ENCODE data around the gene C14orf132.
"Not testable (repeated sequence)": the region's sequence is repeated elsewhere in the genome, so short reads cannot be mapped to it uniquely, and the experiment has no call there.

C14orf132 gene

DNA sequence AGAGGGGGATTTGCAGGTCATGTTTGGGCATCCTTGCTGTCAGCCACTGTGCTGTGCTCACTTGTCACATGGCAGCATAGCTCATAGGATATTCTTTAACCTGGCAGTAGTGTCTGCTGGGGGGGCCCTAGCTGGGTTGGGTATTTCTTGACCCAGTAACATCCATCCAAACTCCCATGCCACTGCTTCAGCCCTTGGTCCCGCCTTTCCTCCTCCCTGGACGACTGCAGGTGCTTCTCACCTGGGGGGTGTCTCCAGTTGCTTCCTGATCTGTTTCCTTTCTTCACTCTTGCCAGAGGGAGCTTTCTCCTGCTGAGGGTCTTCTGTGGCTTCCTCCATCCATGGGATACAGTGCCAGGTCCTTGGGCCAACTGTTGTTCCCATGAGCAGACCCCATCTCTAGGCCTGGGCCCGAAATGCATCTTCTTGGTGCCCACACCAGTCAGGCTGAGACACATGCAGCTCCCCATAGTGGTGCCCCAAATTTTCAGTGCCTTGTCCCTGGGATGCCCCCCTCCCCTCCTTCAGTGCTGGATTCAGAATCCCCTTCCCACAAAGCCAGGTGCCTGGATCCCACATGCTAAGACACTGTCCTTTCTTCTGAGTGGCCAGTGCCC lies 20.5 kb downstream of the C14orf132 start:
- no peak for DNase-seq (ENCODE audit: low read depth in 2 of 2)

DNA sequence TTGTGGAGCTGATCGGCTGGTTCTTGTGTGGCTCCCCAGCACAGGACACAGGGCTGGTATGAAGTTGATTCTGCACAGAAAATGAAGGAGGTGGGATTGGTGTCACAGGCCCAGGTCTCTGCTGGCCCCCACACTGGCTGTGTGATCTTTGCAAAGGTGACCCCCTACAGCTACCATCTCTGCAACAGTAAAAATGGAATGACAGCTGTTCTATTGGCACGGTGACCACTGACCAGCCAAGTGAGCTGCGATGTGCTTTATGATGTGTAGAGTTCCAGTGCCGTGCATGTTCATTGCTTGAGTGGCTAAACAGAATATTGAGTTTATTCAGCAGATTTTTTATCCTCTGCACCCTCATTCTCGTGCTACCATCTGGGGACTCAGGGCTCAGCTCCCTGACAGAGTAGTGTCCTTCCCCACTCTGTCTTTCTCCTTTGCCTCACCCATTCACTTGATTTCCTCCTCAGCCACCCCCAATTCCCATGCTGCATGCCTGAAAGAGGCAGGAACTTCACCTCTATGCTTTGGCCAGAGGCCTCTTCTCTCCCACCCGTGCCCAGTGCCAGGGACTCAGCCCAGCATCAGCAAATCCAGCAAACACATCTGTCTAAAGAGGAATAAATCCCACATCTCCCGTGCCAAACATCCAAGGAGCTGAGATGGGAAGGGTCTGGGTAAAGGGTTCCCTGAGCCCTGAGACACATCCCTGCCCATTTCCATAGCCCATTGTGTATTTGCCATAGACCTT lies 21.2 kb downstream of the C14orf132 start:
- no peak for DNase-seq (ENCODE audit: low read depth in 2 of 2)

DNA sequence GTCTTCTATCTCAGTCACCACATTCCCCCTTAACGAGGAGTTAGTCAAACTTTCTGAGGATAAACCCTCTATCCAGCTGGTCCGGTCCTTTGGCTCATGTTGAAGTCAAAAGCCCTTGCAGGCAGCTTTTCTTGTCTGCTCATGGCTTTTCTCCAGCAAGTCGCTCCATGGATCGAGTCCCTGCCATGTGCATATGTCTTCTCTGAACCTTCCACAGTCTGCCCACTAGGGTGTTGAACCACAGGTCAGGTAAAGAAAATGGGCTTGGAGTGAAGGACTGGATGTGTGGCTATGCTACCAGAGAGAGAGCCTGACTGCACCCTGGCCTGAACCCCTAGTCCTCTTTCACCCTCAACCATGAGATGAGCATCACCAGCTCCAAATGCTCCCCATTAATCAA lies 22.8 kb downstream of the C14orf132 start:
- DNase-seq (ENCODE audit: low read depth in 2 of 2), result no peak

DNA sequence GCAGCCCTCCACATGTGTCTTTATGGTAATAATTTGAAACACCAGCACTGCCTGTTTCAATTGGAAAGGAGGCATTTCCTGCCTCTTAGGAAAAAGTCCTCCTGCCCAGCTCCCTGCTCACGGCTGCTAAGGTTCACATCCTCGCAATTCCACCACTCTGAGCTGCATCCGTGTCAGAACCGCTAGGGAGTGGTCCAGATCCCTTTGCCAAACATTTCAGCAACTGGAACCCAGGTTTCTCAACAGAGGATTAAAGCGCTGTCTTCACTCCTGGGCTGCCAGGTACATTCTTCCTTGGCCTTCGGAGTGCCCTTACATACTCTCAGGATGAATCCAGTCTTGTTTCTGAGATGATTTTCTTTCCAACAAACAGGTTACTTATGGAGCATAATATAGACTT lies 23.3 kb downstream of the C14orf132 start:
- no peak for DNase-seq (ENCODE audit: low read depth in 2 of 2)

DNA sequence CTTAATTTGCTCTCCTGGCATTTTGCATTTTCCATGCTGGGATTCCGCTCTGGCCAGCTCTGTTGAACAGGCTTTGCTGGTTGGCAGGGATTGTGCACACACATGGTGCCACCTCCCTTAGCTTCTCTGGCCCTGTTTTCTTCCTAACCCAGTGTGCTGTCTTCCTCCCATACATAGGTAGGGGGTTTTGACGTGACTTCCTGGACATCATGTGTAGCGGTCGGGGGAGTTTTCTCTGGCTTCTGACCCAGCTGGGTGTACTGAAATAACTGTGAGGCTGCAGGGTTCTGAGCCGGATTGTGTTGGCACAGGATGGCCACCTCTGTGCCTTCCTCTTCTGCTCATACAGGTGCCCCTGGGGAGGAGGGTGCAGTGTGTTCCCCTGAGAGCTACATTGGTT lies 25.7 kb downstream of the C14orf132 start:
- DNase-seq (ENCODE audit: low read depth in 2 of 2), result no peak

DNA sequence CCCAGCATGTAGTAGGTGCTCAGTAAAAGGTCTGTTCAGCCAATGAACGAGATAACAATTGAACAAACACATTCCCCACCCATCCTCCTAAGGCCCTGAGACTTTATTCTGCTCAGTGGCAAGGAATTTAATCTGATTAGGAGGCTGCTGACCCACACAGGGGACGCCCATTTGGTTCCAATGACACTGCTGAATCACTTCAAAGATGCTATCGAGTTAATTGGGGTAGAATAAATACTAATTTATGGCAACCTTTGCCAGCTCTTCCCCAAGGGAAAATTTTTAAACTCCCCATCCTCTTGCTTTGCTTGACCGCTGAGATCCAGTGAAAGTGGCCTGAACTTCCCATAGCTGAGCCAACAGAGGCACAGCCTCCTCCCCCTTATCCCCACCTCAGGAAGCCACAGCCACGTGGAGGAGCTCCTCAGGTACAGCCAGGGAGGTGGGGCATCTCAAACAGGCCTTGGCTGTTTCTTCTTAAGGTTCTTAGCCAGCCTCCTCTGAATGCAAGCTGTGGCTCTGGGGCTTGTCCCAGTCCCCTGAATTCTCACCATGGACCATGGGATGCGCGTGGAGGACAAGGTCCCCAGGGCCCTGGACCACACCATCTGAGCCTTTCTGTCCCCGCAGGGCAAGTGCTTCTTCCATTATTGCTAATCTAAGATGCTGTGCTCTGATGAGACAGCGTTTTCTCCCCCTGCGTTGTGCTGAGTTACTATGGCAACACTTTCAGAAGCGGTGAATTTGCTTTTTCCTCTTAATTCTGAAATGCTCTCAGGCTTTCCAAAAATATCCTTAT lies 26.7 kb downstream of the C14orf132 start:
- no peak for DNase-seq (ENCODE audit: low read depth in 2 of 2)

DNA sequence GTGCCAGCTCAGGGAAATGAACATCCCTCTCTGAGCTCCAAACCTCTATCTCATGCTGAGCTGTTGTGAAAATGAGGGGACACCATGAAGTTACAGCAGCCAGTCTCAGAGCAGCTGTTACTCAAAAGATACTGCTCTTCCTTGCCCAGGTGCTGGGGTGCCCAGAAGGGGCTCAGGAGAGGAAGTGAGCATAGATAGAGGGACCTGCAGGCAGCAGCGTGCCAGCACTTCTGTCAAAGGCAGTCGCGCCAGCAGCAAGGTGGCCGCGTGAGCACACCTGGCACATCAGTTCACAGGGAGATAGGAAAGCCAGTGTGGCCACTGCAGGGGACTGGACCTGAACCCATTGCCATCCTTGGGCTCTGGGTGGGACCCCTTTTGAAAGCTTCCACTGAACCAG lies 27.8 kb downstream of the C14orf132 start:
- no peak for DNase-seq (ENCODE audit: low read depth in 2 of 2)

DNA sequence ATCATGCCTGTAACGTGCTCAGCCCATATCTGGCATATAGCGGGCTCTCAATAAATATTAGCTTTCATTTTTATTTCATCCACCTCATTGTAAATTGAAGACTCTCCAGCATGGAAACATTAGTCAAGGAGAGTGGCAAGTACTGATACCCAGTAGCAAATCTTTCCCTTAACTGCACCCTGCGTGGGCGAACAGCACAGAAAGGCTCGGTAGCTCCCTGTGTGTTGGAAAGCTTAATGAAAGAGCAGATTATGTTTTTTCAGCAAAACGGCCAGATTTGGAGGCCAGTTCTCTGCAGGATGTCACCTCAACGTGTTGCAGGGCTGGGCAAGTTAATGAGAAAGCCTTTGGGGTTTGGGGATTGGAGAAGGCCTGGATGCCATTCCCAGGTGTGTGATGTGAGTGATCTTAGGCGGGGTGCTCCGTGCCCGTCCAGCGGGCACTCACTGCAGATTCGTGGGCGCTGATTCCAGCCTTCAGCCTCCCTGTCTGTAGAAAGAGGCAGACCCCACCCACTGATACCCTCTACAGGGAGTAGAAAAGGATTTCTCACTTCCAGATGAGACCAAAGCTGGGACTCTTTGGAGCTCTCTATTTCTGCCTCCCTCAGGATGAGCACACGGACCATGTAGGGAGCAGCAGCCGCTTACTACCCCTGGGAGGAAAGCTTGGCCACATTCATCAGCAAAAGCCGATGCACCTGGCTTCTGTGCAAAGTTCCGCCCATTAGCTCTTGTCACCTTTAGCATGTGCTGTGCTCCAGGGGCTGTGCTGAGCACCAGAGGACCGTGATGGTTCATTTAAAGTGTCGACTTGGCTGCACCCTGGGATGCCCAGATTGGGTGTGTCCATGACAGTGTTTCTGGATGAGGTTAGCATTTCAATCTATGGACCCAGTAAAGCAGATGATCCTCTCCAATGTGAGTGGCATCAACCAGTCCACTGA lies 29.1 kb downstream of the C14orf132 start:
- no peak for DNase-seq (ENCODE audit: low read depth in 2 of 2)

DNA sequence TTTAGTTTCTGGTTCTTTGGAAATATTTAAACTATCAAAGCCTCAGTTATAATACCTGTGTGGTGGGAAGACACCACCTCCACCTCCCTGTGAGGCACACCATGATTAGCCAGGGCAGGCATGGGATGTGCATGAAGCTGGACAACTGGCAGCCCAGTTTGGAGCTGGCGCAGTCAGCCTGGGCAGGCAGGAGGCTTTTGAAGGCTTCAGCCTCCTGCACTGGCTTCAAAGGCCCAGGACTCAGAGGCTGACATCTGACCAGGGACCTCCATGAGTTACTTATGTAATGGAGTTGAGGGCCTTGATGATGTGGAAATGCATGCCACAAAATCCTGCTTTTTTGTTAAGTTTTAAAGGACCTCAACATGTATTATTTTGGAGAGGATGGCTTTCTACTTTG lies 30.3 kb downstream of the C14orf132 start:
- no peak for DNase-seq (ENCODE audit: low read depth in 2 of 2)

DNA sequence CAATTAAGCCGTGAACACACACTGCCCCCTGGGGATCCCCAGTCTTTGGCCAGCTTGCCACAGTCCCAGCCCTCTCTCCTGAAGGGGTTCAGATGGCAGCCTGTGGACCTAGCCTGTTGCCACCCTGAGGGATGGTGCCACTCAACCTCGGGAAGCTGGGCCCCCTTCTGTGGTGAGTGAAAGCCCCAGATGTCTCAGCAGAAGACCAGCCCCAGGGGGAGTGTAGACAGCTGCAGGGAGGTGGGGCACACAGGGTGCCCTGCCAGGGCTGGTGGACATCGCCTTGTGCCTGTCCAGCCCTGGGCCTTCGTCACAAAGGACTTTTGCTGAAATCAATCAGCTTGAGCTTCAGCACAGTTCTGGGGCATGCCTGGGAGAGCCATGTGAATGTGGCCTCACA lies 32.4 kb downstream of the C14orf132 start:
- DNase-seq (ENCODE audit: low read depth in 2 of 2), result no peak

DNA sequence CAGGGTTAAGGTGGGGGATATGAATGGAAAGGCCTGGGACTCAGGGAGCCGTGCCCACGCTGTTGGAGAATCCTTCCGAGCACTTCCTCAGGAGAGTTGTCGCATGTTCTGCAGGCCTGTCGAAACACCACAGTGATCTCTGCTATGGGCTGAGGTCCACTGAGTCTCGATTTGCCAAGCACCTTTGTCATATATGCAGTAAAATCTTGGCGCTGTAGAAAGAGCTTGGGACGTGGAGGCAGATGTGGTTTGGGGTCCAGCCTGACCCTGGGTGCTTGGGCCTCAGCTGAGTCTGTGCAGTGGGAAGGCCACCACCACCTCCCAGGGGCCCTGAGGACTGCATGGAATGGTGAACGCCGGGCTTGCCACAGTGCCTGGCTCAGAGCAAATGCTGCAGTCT lies 32.9 kb downstream of the C14orf132 start:
- DNase-seq (ENCODE audit: low read depth in 2 of 2), result no peak

DNA sequence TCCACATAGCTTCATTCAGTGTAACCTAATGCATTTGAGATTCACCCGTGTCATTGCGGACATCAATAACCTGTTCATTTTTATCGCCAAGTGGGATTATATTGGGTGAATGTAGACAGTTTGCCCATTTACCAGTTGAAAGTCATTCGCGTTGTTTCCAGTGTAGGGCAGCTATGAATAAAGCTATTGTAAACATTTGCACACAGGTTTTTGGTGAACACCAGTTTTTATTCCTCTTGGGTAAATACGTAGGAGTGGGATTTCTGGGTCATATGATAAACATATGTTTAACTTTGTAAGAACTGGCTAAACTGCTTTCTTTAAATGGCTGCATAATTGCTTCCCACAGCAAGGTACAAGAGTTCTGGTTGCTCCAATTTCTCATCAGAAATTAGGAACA lies 33.6 kb downstream of the C14orf132 start:
- no peak for DNase-seq (ENCODE audit: low read depth in 2 of 2)

DNA sequence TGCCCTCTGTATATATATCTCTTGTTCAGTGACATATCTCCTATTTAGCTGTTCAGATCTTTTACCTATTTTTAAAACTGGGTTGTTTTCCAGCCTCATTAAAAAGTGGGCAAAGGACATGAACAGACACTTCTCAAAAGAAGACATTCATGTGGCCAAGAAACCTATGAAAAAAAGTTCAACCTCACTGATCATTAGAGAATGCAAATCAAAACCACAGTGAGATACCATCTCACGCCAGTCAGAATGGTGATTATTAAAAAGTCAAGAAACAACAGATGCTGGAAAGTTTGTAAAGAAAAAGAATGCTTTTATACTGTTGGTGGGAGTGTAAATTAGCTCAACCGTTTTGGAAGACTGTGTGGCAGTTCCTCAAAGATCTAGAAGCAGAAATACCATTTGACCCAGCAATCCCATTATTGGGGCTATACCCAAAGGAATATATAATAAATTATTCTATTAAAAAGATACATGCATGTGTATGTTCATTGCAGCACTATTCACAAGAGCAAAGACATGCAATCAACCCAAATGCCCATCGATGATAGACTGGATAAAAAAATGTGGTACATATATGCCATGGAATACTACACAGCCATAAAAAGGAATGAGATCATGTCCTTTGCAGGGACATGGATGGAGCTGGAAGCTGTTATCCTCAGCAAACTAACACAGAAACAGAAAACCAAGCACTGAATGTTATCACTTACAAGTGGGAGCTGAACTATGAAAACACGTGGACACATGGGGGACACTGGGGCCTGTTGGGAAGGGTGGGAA lies 34.3 kb downstream of the C14orf132 start:
- DNase-seq (ENCODE audit: low read depth in 2 of 2), result not testable (repeated sequence)

DNA sequence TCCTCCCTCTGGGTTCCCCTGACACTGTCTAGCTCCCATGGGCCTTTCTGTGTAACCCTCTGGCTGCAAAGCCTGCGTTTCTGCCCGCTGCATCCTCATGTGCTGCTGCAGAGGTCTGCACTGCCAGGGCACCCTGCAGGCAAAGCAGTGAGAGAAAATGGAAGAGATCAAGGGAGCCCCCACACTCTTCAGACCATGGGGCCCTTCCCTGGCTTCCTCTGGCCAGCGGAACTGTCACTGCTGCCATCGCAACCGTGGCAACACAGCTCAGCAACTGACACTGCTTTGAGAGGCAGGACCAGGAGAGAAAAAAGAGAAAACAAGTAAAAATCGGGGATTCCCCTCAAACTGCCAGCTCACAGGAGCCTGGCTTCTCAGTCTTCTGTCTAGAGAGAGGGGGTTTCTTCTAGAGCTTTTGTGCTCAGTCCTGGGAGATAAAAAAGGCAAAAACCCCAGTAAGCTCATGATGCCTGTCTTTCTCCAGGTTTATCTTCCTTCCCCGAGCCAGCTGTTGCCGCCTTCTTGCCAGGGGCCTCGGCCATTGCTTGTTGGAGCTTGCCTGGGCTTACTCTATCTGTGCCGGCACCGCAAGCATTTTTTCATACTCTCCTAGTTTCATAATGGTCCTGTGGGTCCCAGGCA lies 38.9 kb downstream of the C14orf132 start:
- no peak for DNase-seq (ENCODE audit: low read depth in 2 of 2)

DNA sequence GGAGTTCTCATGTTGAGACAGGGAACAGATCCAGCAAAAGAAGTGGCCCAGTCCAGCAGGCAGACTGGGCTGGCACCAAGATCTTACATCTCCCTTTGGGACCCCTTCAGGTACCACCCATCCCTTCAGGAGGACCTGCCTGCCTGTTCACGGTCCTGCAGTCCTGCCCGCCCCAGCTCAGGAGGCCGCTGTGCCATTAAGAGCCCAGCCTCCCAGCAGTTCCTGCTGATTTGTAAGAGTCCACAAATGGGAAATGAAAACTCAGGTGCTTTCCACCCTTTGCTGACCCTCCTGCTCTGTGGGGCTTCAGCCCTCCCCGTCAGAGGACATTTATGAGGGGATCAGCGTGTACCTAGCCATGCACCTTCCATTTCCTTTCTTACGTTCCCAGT lies 39.5 kb downstream of the C14orf132 start:
- no peak for DNase-seq (ENCODE audit: low read depth in 2 of 2)

DNA sequence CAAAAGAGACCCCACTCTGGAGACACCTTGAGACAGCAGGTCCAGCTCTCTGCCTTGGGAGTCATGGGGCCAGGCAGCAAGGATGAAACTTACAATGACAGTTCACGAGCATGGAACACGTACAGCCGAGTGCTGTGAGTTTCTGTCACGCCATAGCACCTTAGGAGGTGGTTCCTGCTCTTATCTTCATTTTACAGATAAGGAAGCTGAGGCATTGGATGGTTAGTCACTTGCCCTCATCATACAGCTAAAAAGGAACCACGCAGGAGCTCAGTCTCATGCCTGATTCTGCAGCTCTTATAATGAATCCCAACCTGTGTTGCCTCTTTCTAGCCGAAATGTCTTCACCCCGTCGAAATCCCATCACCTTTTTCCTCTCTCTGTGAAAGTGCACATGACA lies 39.9 kb downstream of the C14orf132 start:
- no peak for DNase-seq (ENCODE audit: low read depth in 2 of 2)

DNA sequence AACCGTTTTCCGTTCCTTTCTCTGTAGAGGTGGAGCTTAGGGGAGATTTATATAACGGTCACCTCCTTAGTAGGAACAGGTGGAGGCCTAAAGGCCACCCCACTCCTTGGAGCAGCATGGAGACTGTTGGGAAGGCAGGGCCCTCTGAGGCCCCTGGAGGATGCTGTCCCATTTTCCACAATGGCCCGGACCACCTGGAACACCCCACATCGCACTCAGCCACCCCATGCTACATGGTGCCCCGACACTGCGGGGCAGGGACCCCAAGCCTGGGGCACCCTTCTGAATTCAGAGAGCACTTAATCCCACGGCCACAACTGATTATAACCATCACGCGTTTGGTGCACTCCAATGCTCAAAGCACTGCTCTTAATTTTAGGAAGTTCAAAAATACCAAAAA lies 41.4 kb downstream of the C14orf132 start:
- DNase-seq (ENCODE audit: low read depth in 2 of 2), result no peak

DNA sequence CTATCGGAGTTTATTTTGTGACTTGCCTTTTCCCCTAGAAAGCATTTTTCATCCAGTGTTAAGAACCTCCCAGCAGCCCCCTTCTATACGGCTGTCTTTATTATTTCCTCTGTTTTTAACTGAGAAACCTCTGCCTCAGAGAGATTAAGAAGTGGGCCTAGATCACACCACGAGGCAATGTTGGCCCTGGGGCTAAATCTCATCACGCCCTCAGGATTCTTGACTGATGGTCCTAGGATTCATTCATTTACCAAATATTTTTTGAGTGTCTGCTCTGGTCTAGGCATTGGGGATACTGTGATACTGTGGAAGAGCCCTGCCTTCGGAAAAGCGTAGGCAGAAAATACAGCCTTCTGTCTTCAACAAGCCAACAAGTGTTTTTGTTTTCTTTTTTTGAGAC lies 42.1 kb downstream of the C14orf132 start:
- DNase-seq (ENCODE audit: low read depth in 2 of 2), result no peak

DNA sequence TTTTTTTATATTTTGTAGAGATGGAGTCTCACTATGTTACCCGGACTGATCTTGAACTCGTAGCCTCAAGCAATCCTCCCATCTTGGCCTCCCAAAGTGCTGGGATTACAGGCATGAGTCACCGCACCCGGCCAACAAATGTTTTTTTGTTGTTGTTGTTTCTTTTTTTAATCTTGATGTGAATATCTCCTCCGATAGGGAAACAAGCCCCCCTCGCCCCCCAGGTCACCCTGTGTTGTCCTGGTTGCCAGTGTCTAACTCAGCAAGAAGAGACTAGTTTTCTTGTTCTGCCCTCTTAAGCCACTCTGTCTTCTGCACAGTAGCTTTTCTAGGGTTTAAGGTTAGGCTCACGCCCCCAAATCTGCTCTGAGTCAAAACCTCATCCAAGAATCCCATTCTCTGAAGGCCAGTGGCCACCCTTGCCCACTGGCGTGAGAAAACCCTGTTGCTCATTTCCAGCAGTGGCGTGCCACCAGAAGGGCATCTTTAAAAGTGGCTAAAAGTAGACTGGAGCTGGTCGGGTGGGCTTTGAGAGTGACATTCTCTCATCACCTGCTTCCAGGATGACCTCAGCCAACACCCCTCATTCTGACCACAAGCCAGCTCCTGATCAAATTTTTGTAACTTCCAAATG lies 42.7 kb downstream of the C14orf132 start:
- DNase-seq (ENCODE audit: low read depth in 2 of 2), result no peak
